Mononuclear cell (primary cell): ENCODE results near the gene KIF21B. TPM values are rescaled to one million over a fixed set of nuclear protein-coding genes. Genes with fewer than 3 reads are reported as not detected.

Source experiments
- H3K27me3 ChIP-seq: 2 replicates; pipeline ENCODE4 v1.6.0; 2011; ENCODE audit warnings: low read length, control low read depth; ENCODE audit not compliant: insufficient read depth
- H3K4me1 ChIP-seq: 2 replicates; pipeline ENCODE4 v1.5.1; 2011; ENCODE audit warnings: mild to moderate bottlenecking, low read length, control low read depth; ENCODE audit not compliant: insufficient read depth
- H3K4me3 ChIP-seq: 2 replicates; pipeline ENCODE4 v1.5.1; 2011; ENCODE audit warnings: mild to moderate bottlenecking, low read length, moderate library complexity
- H3K9me3 ChIP-seq: 2 replicates; pipeline ENCODE4 v1.5.1; 2011; ENCODE audit warnings: low read depth, mild to moderate bottlenecking, control low read depth, low read length
- total RNA-seq: library from RNA; depleted of rRNA; stranded (reverse); fragments of >200 nt; gene quantifications from one replicate; pipeline ENCODE4 v1.2.3, GENCODE V29; 2012

Gene KIF21B
- total RNA-seq, 1 donor, result 41.1 TPM

DNA sequence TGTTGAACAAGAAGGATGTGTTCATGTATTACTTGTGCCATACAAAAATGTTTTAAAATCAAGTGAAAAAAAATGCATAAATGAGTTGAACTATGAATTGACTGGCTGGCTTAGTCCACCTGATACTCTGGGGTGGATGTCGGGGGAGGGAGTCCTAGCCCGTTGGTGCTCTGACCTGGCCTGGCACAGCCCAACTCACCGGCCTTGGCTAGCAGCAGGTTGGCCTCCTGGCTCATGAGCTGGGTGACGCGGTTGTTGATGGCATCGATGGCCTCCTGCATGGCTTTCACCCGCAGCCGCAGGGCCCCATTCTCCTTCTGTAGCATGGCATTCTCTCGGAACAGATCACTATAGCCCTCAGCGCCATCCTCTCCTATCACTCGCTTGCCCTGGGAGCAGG, 21.6 kb downstream of the KIF21B start:
- Histone ChIP-seq H3K4me3 (no peak overlapping the region), H3K27me3 (no peaks in the 10 kb centered on the region), H3K4me1 (no peaks in the 10 kb centered on the region), H3K9me3 (no peaks in the 10 kb centered on the region)

DNA sequence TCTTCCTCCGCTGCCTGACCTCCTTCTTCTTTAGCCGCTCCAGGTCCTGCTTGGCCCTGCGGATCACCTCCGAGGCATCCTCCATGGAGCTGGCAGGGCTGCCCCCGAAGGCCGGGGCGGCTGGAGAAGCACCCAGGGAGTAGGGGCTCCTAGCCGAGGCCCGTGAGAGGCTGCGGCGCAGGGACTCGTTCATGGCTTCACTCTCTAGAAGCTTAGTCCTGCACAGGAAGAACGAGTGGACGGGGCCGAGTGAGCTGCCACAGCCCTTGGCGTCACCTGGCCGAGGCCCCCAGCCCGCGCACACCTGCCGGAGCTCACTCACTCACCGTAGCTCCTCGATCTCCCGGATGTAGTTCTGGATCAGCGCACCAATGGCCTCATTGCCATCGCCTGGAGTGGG, 23.1 kb downstream of the KIF21B start:
- no peaks in the 10 kb centered on the region for H3K4me1 ChIP-seq
- H3K4me3 ChIP-seq, result no peak overlapping the region
- H3K27me3 ChIP-seq, result no peaks in the 10 kb centered on the region
- no peaks in the 10 kb centered on the region for H3K9me3 ChIP-seq

DNA sequence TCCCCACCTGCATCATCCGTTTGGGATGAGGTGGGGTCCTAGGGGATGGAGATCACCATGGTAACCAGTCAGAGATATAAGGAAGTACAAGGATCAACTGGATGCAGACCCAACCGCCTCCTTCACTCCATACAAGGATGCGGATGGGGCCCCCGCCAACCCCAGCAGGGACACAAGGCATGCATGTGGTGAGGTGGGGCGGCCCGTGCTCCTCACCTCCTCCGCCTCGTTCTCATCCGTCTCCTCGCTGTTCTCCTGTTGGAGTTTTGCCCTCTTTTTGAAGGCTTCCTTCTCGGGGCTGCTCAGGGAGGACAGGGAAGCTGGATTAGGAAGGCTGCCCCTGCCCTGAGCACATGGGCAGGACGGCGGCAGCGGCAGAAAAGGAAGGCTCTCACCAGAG, 23.8 kb downstream of the KIF21B start:
- H3K4me1 ChIP-seq, result no peaks in the 10 kb centered on the region
- H3K27me3 ChIP-seq, result no peaks in the 10 kb centered on the region
- H3K4me3 ChIP-seq, result no peak overlapping the region
- H3K9me3 ChIP-seq, result no peaks in the 10 kb centered on the region

DNA sequence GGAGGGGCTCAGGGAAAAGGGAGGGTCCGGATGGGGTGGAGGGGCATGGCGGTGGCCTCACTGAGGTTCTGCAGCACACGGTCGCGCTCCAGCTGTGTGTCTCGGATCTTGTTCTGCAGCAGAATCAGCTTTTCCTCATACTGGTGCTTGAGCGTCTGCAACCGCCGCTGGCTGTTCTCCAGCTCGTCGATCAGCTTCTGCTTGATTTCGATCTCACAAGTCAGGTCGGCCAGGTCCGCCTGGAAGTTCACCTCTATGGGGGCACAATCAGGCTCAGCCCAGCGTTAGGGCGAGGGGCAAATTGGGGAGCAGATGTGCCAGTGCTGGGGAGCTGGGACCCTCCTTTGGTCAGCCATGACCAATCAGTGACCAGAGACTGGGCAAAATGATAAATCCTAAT, 25.2 kb downstream of the KIF21B start:
- Histone ChIP-seq H3K9me3 (no peaks in the 10 kb centered on the region), H3K27me3 (no peaks in the 10 kb centered on the region), H3K4me1 (no peaks in the 10 kb centered on the region), H3K4me3 (no peak overlapping the region)

DNA sequence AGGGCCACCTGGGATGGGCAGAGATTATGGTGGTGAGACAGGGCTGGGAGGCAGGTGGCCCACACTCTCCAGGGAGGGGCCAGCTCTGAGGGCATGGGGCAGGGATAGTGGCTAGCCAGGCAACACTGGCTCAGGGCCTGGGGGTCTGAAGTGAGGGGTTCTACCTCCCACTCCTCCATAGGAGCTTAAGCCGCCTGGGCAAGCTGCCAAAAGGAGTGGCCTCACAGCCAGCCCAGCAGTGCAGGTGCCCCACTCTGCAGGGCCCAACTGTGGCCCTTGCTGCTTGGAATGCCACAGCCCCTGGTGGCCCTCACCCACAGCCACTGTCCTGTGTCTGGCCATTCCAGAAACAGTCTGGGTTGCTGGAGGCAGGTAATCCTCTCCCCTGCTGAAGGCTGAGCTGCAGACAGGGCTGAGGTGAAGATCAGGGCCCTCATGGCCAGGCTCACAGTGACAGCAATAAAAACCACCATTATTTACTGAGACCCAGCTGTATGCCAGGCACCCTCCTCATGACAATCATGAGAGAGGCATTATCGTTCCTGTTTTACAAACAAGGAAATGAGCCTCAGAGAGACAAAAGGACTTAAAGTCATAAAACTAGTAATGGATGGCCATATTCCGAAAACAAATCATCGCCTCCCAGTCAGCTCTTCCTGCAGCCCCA, 31.0 kb downstream of the KIF21B start:
- H3K9me3 ChIP-seq, result no peaks in the 10 kb centered on the region
- H3K4me1 ChIP-seq, result no peaks in the 10 kb centered on the region
- H3K4me3 ChIP-seq, result no peak overlapping the region
- H3K27me3 ChIP-seq, result no peaks in the 10 kb centered on the region

DNA sequence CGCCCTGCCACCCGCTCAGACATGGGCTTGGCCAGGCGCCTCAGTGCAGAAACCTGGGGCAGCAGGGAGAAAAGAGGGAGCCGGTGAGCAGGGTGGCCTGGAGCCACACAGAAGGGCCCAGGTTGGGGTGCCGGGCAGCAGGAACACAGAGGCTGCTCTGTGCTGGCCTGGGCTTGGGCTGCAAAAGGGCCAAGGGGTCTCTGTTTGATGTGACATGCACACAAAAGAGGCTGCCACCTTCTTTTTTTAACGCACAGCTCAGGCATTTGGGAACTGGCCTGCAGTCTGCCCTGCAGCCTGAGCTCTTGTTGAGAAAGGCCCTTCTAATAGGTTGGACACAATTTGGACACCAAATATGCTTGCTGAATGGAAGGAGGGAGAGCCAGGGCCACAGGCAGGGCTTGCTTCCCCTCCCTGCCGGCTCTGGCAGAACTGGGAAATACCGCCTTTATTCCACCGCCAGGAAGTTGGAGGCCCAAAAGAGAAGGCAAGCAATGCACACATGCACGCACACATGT, 32.4 kb downstream of the KIF21B start:
- no peaks in the 10 kb centered on the region for H3K9me3 ChIP-seq
- no peaks in the 10 kb centered on the region for H3K4me1 ChIP-seq
- H3K4me3 ChIP-seq, result no peak overlapping the region

DNA sequence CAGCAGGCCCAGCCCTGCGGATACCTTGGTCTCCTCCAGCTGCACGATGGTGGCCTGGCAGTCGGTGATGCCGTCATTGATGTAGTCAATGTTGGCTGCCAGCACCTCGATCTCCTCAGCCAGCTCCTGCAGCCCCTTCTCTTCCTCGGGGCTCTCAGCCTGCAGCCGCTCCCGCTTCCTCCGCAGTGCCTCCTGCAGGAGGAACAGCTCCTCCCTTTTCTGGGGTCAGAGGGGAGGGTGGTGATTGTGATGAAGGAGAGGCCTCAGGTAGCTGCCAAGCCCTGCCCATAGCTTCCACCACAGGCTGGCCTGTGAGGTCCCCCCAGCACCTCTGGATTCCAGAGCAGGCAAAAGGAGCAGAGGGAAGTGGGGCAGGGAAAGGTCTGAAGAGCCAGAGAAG, 33.4 kb downstream of the KIF21B start:
- Histone ChIP-seq H3K27me3 (no peaks in the 10 kb centered on the region), H3K9me3 (no peaks in the 10 kb centered on the region), H3K4me1 (no peaks in the 10 kb centered on the region), H3K4me3 (no peak overlapping the region)

More for the DNA sequence above, 32.4 kb downstream of the KIF21B start:
- no peaks in the 10 kb centered on the region for H3K27me3 ChIP-seq

DNA sequence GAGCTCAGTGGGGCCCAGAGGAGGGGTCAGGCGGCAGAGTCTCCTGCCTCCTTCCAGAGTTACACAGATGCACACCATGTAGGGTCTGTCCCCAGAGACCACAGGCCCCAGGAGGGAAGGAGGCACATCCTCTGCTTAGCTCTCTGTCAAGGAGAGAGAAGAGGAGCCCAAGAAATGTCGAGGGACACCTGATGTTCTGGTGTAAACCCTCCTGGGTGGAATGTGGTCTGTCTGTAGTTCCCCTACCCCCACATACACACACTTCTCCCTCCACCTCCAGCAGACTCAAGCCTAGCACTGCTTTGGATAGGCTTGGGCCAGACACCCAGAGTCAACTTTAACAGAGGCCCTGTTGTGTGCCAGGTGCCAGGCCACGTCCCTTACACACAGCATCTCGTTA, 34.2 kb downstream of the KIF21B start:
- H3K4me3 ChIP-seq, result no peak overlapping the region
- no peaks in the 10 kb centered on the region for H3K9me3 ChIP-seq
- H3K27me3 ChIP-seq, result no peaks in the 10 kb centered on the region
- H3K4me1 ChIP-seq, result no peaks in the 10 kb centered on the region

DNA sequence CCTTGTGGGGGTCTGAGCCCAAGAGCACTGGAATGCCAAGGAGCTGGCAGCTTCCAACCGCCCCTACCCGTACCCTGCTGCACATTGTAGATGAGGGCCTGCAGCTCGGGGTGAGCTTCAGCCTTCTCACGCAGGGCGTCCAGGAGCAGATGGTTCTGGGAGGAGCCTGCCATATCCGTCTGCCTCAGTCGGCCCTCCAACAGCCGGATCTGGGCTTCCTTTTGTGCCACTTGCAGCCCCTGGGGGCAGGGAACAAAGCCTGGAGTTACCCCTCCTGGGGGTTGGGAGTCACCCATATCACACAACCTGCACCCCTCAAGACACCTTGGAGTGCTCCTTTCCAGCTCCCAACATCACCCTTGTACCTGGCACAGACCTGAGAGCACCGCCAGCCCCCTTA, 34.8 kb downstream of the KIF21B start:
- H3K4me1 ChIP-seq, result no peaks in the 10 kb centered on the region
- H3K4me3 ChIP-seq, result no peak overlapping the region
- no peaks in the 10 kb centered on the region for H3K9me3 ChIP-seq
- no peaks in the 10 kb centered on the region for H3K27me3 ChIP-seq

DNA sequence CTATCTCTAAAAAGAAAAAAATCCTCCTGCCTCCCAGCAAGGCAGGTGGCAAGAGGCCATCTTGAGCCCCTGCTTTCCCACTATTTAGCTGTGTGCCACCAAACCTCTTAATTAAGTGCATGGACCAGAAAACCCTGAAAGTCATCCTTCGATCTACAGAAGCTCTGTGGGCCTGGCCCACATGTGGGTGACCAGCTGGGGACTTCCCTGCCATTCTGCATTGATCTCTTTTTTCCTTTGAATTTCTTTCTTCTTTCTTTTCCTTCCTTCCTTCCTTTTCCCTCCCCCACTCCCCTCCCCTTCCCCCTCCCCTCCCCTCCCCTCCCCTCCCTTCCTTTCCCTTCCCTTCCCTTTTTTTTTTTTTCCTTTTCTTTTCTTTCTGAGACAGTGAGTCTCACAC, 38.0 kb downstream of the KIF21B start:
- no peaks in the 10 kb centered on the region for H3K4me1 ChIP-seq
- no peaks in the 10 kb centered on the region for H3K9me3 ChIP-seq
- H3K4me3 ChIP-seq, result no peak overlapping the region
- no peaks in the 10 kb centered on the region for H3K27me3 ChIP-seq

DNA sequence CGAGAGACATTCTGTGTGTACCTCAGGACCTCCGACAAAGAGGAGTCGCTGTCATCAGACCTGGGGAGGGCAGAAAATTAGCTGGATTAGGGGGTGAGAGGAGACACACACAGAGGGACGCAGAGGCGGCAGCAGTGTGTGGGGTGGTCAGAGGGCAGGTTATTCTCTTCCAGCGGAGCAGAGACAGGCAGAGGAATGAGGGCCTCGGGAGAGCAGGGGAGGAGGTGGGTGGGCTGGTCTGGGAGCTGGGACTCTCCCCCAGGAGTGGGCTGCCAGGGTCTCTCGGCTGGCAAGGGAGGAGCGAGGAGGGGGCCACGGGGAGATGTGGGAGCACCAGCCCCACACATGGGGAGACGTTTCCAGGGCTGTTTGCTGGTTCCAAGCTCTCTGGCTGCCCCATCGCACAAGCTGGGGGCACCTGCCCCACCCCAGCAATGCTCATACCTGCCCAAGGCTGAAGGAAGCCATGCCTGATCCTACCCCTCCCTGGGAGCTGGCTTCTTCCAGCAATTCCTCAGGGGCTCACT, 40.4 kb downstream of the KIF21B start:
- Histone ChIP-seq H3K9me3 (no peaks in the 10 kb centered on the region), H3K4me1 (no peaks in the 10 kb centered on the region), H3K27me3 (no peaks in the 10 kb centered on the region), H3K4me3 (no peak overlapping the region)

DNA sequence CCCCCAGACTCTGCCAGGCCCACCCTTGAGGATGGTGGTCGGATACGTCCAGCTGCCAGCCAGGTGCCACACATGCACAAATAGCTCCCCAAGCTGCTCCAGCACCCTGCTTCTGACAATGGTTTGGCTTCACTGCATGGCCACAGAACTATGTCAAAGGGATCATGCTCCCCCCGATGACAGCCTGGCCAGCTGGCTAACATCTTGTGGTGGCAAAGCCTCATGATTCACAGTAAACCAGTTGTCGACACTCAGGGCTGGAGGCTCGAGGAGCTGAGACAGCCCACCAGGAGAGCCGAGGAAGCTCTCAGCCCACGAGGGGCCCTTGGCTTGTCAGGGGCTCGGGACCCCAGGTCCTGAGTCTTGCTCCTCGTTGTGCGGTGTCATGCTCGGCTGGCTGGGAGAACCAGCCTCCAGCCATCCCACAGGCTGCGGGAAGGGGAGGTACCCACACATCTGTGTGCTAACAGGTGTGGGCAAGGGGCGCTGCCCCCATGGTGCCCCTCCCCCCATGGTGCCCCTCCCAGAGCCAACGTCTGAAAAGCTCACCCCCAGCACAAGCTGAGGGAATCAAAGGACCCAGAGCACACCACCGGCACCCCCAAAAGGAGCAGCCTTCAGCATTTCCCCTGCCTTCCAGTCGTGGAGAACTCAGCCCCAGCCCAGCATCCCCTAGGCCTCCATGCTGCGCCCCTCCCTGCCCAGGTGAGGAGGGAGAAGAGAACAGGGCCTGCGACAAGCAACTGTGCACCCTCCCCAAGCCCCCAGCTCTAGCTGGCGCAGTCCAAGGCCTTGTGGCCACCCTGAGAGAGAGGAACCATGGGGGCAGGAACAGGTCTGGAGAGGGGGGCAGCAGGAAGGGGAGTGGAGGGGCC, 41.2 kb downstream of the KIF21B start:
- Histone ChIP-seq H3K4me1 (no peaks in the 10 kb centered on the region), H3K9me3 (no peaks in the 10 kb centered on the region), H3K27me3 (no peaks in the 10 kb centered on the region)

DNA sequence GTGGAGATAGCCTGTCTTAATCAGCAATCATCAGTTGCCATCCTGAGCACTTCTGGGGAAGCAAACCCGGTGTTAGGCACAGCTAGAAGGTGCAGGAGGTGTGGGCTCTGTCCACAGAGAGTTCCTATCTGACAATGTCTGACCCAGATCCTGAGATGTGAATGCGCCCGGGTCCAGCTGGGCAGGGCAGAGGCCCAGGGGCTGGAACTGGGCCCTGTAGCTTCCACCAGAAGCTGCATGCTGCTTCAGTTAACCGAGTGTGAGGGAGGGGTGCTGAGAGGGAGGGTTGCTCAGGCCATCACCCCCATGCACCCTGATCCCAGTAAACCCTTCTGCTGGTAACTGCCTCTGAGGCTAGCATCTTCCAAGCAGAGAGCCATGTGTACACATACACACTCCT, 42.2 kb downstream of the KIF21B start:
- Histone ChIP-seq H3K4me1 (no peaks in the 10 kb centered on the region), H3K4me3 (no peak overlapping the region), H3K27me3 (no peaks in the 10 kb centered on the region), H3K9me3 (no peaks in the 10 kb centered on the region)

More for the DNA sequence above, 41.2 kb downstream of the KIF21B start:
- H3K4me3 ChIP-seq, result no peak overlapping the region

DNA sequence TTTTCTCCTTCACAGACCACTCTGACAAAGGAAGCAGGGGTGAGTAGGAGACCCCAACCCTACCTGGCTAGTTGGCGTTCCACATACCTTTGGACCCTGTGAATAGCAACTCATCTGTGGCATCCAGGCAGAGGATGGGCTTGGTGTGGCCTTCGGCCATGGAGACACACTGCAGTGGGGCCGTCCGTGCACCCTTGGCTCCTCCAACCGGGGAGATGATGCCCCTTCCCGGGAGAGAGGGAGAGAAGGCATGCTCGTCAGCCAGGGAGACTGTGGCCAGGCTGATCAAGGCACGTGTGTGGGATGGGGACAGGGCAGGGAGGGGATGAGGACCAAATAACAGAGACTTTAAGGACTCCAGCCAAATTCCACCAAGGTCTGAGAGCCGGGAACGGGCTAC, 42.6 kb downstream of the KIF21B start:
- H3K27me3 ChIP-seq, result no peaks in the 10 kb centered on the region
- no peaks in the 10 kb centered on the region for H3K4me1 ChIP-seq
- no peaks in the 10 kb centered on the region for H3K9me3 ChIP-seq
- H3K4me3 ChIP-seq, result no peak overlapping the region

DNA sequence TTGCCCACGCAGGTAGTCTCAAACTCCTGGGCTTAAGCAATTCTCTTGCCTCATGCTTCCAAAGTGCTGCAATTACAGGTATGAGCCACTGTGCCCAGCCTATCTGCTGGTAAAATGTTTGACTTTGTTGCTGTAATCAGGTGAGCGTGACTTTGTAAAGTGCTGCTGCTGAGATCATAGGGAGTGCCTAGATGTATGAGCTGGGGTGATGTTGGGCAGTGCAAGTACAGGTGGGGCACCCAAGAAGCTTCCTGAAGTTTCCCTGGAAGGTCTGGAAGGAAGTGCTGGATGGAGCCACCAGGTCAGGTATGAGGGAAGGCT, 43.1 kb downstream of the KIF21B start:
- Histone ChIP-seq H3K27me3 (no peaks in the 10 kb centered on the region), H3K4me3 (no peak overlapping the region), H3K9me3 (no peaks in the 10 kb centered on the region), H3K4me1 (no peaks in the 10 kb centered on the region)
